Measurements from ENCODE around the gene HLA-G.
A peak's percentile ranks its signal among the peaks of the same experiment; 100 is the strongest.

Gene HLA-G

GRCh38 chr6:29809249-29809648 is 18.4 kb upstream of the HLA-G start:
- DNase-seq (ENCODE audit: low read depth), result peak; percentile 49
- TF ChIP-seq CTCF (IDR thresholded peaks at IDR 0.05; ENCODE audit: insufficient read depth, low read depth, low read length, missing control alignments), result no peak
- H3K4me3 ChIP-seq (ENCODE audit: low read length), result no peak overlapping the region

- H3K4me3 ChIP-seq (ENCODE audit: low read length), result no peak overlapping the region
- TF ChIP-seq CTCF (IDR thresholded peaks at IDR 0.05; ENCODE audit: insufficient read depth, low read depth, low read length, missing control alignments), result no peak
- no peak for DNase-seq (ENCODE audit: low read depth)
Measured at GRCh38 chr6:29810371-29810770, 17.3 kb upstream of the HLA-G start.

GRCh38 chr6:29811377-29811776 is 16.2 kb upstream of the HLA-G start:
- no peak for TF ChIP-seq CTCF (IDR thresholded peaks at IDR 0.05; ENCODE audit: insufficient read depth, low read depth, low read length, missing control alignments)
- DNase-seq (ENCODE audit: low read depth), result no peak
- no peak overlapping the region for H3K4me3 ChIP-seq (ENCODE audit: low read length)

GRCh38 chr6:29813066-29813465 is 14.6 kb upstream of the HLA-G start:
- no peak for DNase-seq (ENCODE audit: low read depth)
- no peak overlapping the region for H3K4me3 ChIP-seq (ENCODE audit: low read length)
- no peak for TF ChIP-seq CTCF (IDR thresholded peaks at IDR 0.05; ENCODE audit: insufficient read depth, low read depth, low read length, missing control alignments)

GRCh38 chr6:29813809-29814208 is 13.8 kb upstream of the HLA-G start:
- DNase-seq (ENCODE audit: low read depth), result peak; percentile 71
- H3K4me3 ChIP-seq (ENCODE audit: low read length), result no peak overlapping the region
- no peak for TF ChIP-seq CTCF (IDR thresholded peaks at IDR 0.05; ENCODE audit: insufficient read depth, low read depth, low read length, missing control alignments)

GRCh38 chr6:29814379-29815117 is 13.1 kb upstream of the HLA-G start:
- H3K4me3 ChIP-seq (ENCODE audit: low read length), result no peak overlapping the region
- DNase-seq (ENCODE audit: low read depth), result no peak
- no peak for TF ChIP-seq CTCF (IDR thresholded peaks at IDR 0.05; ENCODE audit: insufficient read depth, low read depth, low read length, missing control alignments)
